GM18502 (cell line): ENCODE data around the gene LDLRAD4.

ENCODE experiments used
- ATAC-seq: cut with Tn5 transposase; IDR thresholded peaks from one replicate; pipeline ENCODE4 v1.9.1; 2021; ENCODE audit warnings: mild to moderate bottlenecking; ENCODE audit not compliant: unreplicated experiment, poor library complexity

LDLRAD4 gene

DNA sequence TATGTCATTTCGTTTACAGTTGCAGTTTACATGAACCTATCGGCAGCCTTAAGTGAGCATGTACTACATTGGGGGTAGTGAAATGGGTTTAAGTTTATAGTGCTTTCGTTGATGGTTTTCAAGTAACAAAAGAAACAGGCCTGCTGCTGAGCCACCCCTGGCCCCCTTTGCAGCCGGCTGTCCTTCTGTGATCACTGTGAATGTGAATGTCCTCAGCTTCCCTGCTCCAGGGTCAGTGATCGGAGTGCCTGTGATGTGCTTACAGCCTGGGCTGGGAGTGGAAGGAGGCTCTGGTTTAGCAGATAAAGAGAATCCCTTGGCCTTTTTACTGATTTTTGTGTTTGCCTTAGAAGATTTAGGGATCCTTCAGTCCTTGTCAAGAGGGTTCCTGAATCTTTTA is 353.6 kb downstream of the LDLRAD4 start:
- ATAC-seq = no peak

- ATAC-seq = no peak
Measured at GRCh38 chr18:13572721-13573120, 354.2 kb downstream of the LDLRAD4 start.

GRCh38 chr18:13573750-13574149 is 355.2 kb downstream of the LDLRAD4 start:
- ATAC-seq = no peak

DNA sequence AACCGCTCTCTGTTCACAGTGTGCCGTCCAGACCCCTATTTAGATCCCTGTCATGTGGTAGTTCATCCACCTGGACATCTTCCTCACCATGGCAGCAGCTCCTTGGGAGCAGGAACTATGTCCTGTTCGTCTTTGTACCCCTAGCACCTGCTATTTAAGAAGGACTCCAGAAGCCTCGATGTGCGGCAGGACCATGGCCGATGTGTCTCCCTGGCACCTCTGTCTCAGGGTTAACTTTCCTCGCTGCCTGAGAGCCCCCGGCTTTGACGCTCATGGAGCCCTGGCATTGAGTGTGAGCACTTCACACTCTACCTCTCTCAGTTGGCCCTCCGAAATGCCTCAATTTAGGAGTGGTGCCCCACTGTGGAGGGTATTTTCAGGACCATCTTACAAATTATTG is 355.8 kb downstream of the LDLRAD4 start:
- no peak for ATAC-seq

DNA sequence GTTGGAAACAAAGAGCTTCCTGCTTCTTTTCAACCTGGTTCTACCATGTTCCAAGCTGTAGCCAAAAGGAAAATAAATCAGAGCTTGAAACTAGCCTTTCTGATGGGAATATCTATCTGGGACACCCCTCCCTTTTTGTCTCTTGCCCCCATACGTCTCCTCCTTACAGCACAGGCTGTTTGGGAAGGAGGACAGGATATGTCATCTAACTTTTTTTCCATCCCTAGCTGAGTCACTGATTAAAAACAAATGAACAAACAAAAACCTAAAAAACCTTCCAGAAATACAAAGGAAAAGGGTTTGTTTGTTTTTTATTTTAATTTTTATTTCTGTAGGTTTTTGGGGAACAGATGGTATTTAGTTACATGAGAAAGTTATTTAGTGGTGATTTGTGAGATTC is 356.2 kb downstream of the LDLRAD4 start:
- ATAC-seq = no peak

DNA sequence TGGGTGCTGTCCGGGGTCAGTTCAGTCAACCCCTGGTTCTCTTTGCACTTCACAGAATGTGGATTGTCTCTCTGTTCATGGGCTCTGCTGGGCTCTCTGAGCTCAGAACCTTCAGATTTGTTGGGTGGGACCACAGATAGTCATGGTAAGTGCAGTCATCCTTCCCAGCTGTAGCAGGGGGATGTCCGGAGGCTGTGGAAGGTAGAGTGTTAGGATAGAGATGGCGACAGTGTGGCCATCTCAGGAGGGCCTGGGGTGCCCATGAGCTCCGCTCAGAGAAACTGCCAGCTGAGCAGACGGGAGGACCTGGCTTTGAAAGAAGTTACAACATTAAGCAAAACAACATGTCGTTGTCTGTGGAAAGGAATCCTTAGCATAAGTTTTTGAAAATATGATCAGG is 358.0 kb downstream of the LDLRAD4 start:
- peak; percentile 37 for ATAC-seq

DNA sequence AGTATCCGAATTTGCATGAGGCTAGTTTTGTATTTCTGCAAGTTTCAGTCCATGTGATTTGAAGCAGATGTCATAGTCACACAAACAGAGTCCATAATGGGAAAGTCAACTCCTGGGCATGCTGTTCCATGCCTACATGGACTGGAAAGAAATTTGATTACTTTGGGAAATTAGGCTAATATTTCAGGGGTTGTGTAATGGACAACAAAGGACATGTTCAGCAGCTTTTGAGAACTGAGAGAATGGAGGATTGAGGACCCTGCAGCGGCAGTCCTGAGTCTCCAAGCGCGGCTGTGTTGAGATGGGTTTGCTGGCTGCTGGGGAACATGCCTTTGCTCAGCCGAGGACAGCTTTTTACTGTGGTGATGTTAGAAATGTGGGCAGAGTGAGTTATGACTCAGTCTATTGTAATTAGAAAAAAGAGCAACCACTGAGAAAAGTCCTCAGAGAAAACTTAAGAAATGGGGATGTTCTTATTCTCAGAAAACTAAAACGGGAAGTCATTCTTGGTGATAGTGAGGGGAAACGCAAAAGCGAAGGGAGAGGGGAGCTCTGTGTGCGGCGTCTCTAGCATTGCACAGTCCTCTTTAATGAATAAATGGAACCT is 358.6 kb downstream of the LDLRAD4 start:
- peak; percentile 91 for ATAC-seq

GRCh38 chr18:13577781-13578180 is 359.2 kb downstream of the LDLRAD4 start:
- ATAC-seq = no peak

- no peak for ATAC-seq
Measured at GRCh38 chr18:13578400-13578799, 359.8 kb downstream of the LDLRAD4 start.

GRCh38 chr18:13579874-13580273 is 361.3 kb downstream of the LDLRAD4 start:
- no peak for ATAC-seq

GRCh38 chr18:13580351-13580750 is 361.8 kb downstream of the LDLRAD4 start:
- ATAC-seq = no peak

DNA sequence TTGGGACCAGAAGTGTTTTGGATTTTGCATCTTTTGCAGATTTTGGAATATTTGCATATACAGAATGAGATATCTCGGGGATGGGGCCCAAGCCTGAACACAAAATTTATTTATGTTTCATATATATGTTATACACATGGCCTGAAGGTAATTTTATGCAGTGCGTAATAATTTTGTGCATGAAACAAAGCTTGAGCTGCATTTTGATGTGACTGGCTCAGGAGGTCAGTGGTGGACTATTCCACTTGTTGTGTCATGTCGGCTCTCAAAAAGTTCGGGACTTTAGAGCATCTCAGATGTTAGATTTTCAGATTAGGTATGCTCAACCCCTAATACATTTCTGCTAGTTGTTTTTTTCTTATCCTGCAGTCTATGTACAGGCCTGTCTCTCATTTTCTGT is 362.4 kb downstream of the LDLRAD4 start:
- ATAC-seq = no peak

DNA sequence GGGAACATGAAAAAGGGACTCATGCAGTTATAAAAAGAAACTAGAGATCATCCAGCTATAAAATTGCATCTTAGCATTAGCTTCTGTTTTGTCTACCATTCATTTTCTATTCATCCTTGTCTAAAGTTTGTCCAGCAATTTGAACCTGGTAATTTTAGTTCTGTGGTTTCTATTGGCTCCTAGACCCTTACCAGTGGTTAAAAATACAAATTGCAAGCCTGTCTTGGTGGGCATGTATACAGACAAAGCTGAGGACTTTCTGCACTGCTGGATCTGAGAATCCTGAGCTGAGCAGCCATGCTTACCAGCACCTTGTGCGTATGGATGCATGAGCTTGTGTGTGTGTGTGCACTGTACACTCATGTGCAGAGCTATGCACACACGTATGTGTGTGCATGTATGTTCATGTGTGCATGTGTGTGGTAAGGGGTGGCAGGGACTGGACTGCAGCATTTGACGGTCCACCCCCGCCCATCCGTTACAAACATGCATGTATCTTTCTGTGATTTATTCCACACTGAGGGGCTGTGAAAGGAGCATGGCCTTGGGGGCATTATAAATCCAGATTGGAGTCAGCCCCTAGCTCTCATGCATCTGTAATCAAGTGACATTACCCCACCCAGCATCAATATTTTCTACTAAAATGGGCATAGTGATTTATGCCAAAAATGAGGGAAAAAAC is 363.1 kb downstream of the LDLRAD4 start:
- ATAC-seq = no peak

DNA sequence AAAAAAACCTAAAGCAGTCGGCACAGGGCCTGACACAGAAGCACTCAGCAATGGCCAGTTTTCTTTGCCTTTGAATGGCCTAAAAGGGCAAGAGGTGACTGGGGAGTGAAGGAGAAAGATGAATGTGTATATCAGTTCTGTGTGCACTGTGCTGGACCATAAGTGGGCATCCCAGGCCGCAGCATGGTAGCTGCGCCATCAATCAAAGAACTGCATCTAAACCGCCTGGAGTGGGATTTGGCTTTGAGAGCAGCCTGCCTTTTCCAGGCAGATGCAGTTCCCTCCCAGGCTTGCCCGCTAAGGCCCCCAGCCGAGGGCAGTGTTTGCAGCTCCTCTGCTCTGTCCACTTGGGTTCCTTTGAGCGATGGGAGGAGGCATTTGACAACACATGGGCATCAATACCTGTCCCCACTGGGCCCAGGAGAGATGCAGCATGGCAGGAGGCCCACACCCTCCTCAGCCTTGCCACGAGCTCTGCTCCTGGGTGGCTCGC is 363.7 kb downstream of the LDLRAD4 start:
- ATAC-seq = no peak

DNA sequence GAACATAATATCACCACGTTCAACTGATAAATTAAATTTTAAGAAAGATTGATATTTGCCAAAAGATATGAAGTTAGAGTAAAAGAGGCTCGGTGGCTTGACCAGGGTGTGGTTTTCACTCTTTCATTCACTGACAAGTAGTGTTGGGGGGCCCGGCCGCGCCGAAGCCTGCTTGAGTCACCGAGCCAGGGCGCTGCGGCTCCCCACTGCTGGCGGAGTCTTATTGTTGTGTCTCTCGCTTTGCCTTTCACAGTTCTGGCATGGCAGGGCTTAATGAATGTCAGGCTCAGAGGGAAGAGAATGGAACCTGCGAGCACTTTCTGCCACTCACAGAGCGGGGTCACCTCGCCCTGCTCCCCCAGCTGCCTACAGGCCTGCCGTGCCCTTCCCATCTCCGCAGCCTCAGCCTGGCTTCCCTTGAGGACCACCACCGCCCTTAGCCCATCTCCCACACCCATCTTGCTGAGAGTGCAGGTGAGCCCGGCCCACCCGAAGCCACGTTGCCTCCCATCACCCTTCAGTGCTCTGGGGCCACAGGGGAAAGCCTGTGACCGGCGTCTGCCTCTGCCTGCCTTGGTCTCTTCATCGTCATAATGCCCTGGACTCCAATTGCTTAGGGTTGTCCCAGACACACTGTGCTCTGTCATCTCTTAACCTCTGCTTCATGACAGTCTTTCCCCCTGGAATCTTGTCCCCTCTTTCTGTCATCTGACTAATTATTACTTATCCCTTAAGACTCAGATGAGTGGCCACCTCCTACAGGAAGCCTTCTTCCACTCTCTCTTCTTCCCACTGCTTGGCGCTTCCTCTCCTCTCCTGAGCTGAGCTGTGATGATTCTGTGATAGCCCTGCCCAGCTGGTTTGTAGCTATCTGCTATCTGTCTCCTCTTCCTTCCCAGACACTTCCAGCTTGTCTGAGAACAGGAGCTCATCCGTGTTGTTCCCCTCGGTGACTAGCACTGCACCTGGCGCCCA is 365.3 kb downstream of the LDLRAD4 start:
- no peak for ATAC-seq

- ATAC-seq = no peak
Measured at GRCh38 chr18:13584825-13585224, 366.3 kb downstream of the LDLRAD4 start.

DNA sequence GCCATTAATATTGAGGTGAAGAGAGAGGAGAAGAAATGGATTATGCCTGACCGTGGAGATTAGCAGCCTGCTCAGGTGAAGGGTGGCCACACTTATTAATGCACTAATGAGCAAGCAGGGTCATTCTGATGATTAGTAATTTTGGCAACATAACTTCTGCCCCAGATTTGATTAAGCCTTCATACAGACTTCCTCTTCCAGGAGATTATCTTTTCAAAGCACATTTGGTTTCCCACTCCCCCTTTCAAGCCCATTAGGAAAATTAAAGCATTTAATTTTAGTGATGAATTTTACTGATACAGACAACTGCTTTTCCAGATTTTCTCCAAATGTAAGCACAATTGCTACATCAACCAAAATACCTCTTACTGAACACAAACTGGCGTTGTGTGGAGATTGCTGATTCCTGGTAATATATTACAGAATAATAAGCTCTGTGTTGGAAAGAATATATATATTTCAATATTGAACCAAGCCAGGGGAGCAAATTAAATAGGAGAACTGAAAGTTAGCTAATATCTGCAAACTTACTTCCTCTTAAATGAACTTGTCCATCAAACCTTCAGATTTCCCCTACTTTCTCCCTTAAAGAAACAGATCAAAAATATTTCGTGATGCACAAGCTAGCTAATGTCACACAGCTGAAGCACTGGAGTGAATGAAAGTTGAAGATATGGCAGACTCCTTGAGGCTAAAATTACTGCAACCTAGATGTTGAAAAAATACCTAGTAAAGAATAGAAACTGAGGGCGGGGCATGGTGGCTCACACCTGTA is 367.0 kb downstream of the LDLRAD4 start:
- peak; percentile 44 for ATAC-seq

- ATAC-seq = no peak
Measured at GRCh38 chr18:13587001-13587400, 368.4 kb downstream of the LDLRAD4 start.

DNA sequence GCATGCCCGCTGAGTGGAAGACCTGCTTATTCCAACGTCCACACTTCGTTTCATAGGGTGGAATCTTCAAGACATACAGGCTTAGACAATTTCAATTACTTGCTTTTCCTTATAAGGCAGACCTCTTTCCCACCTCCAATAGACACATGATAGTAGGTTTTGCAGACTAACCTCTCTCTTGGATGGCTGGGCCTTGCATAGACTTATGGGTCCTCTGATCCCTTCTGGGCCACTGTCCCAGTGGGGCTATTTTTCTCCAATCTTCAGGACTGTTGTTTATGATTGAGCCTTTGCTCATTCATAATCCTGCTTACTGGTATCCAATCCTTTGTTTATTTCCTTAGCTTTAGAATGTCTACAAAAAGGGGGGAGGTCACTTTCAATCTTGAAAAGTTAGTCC is 368.9 kb downstream of the LDLRAD4 start:
- no peak for ATAC-seq

GRCh38 chr18:13587937-13588336 is 369.4 kb downstream of the LDLRAD4 start:
- no peak for ATAC-seq
